T-cell (primary cell): Measurements from ENCODE around the gene COPS9. TPM values are rescaled to one million over a fixed set of nuclear protein-coding genes. Genes with fewer than 3 reads are reported as not detected.

Experiments
- ATAC-seq, 4 experiments: fragments of 200-7000 bp in 3 of 4; fragments of 150-1000 bp in 1 of 4; cut with Tn5 transposase; replicated peaks in 1 of 4; 1 replicate in 3 of 4; 2 replicates in 1 of 4; pipeline ENCODE4 v1.10.0; 2021; ENCODE audit warnings: moderate library complexity in 3 of 4, mild to moderate bottlenecking in 2 of 4, moderate number of reproducible peaks in 1 of 4
- CTCF ChIA-PET, 2 donors: fragments of 300-600 bp; sonication (Branson Sonifier 250); formaldehyde crosslinking; loops; one replicate each; lab custom pipeline; 2022; ENCODE audit warnings: antibody characterized with exemption in 2 of 2; lab: Charles Lee
- POLR2A ChIA-PET, 2 donors: fragments of 300-600 bp; sonication (Branson Sonifier 250); formaldehyde crosslinking; loops; one replicate each; lab custom pipeline; 2022; ENCODE audit warnings: antibody characterized with exemption in 2 of 2; lab: Charles Lee
- DNase-seq, 35 experiments: peaks; one replicate each; pipeline versions ENCODE4 v3.0.0 to v3.0.0-alpha.2; 2013 to 2023
- H3K27ac ChIP-seq: one replicate; pipeline ENCODE4 v1.5.1; 2013; ENCODE audit warnings: low read length
- H3K27me3 ChIP-seq, 2 experiments: replicated peaks in 1 of 2; 1 replicate in 1 of 2; 2 replicates in 1 of 2; pipeline versions ENCODE4 v1.6.1 to v1.7.0; 2013; ENCODE audit warnings: low read length in 1 of 2, mixed read lengths in 1 of 2; ENCODE audit not compliant: control insufficient read depth in 2 of 2, insufficient read depth in 2 of 2; ENCODE audit errors: extremely low read depth in 1 of 2
- H3K36me3 ChIP-seq, 2 donors: 1 replicate in 1 of 2; 2 replicates in 1 of 2; pipeline versions ENCODE4 v1.6.1 to v1.7.0; 2013; ENCODE audit warnings: low read length in 1 of 2; ENCODE audit not compliant: control insufficient read depth in 2 of 2, insufficient read depth in 1 of 2; ENCODE audit errors: extremely low read depth in 1 of 2
- H3K4me1 ChIP-seq, 2 experiments: 1 replicate in 1 of 2; 2 replicates in 1 of 2; pipeline versions ENCODE4 v1.6.1 to v1.7.0; 2013; ENCODE audit warnings: low read length in 2 of 2, mixed read lengths in 1 of 2; ENCODE audit not compliant: insufficient read depth in 2 of 2, control insufficient read depth in 1 of 2; ENCODE audit errors: extremely low read depth in 1 of 2
- H3K4me3 ChIP-seq, 2 donors: 1 replicate in 1 of 2; 2 replicates in 1 of 2; pipeline versions ENCODE4 v1.5.1 to v1.7.0; 2013; ENCODE audit warnings: mild to moderate bottlenecking in 2 of 2, low read length in 1 of 2, moderate library complexity in 1 of 2; ENCODE audit not compliant: control insufficient read depth in 1 of 2; ENCODE audit errors: extremely low read depth in 1 of 2
- H3K9me3 ChIP-seq: 2 replicates; pipeline ENCODE4 v1.7.0; 2013
- H3K27ac Mint-ChIP-seq, 2 donors: one replicate each; pipeline ENCODE4 v1.8.0; 2020 to 2021; ENCODE audit warnings: mild to moderate bottlenecking in 2 of 2, mixed read lengths in 2 of 2
- H3K27me3 Mint-ChIP-seq, 2 donors: one replicate each; pipeline ENCODE4 v1.8.0; 2021 to 2022; ENCODE audit warnings: mixed read lengths in 2 of 2
- H3K36me3 Mint-ChIP-seq: one replicate; pipeline ENCODE4 v1.8.0; 2021; ENCODE audit warnings: mixed read lengths
- H3K4me1 Mint-ChIP-seq, 3 donors: one replicate each; pipeline ENCODE4 v1.8.0; 2020 to 2022; ENCODE audit warnings: mixed read lengths in 3 of 3, mild to moderate bottlenecking in 1 of 3
- H3K4me3 Mint-ChIP-seq, 3 donors: one replicate each; pipeline ENCODE4 v1.8.0; 2020 to 2022; ENCODE audit warnings: mild to moderate bottlenecking in 3 of 3, mixed read lengths in 3 of 3, moderate library complexity in 3 of 3
- H3K9me3 Mint-ChIP-seq, 3 donors: one replicate each; pipeline ENCODE4 v1.8.0; 2020 to 2022; ENCODE audit warnings: mixed read lengths in 3 of 3
- WGBS: methylation state at CpG from one replicate; pipeline ENCODE4 v1.1.5; 2013; ENCODE audit warnings: missing lambda C conversion rate; ENCODE audit not compliant: insufficient coverage; 5-methylcytosine and 5-hydroxymethylcytosine counted together
- total RNA-seq, 35 experiments: library from RNA in 6 of 35; stranded (reverse) in 6 of 35; fragments of 120-200 nt in 1 of 35; gene quantifications; one replicate each; pipeline versions ENCODE4 v1.2.1 to v1.2.4 and lab custom pipeline; 2013 to 2026

The COPS9 gene
- total RNA-seq, 5 donors from 2014 or later (not counting 1 experiment from before 2014, with no cell fraction given), result 66.3 to 96.2 (median 85.4) TPM

DNA sequence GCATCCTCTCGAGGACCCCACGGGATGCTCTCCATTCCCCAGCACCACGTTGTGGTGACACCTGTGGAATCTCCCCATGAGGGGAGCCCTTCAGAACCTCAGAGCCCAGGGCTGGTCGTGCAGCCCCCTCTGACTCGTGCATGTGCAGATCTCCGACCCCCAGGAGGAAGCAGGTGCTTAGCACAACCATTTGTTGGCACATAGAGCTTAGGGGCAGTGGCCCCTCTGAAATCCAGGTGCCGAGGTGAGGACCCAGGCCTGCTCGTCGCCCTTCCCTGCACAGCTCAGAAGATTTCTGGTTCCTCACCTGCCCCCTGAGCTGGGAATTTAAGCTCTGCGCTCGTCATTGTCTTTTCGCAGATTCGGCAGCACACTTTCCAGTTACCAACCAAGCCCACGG is 5.6 kb upstream of the COPS9 start:
- ChIA-PET POLR2A (no interaction called here), CTCF (interaction anchor here (0.6 to 4.2 kb wide), 3 partner anchors 9 to 81 kb away, joined by 3 to 41 read pairs (median 20); no protein-coding TSS in a partner anchor)
- peaks cover 7 to 12% (median 8%) of the 10 kb centered on the region in 3 donors for H3K4me1 Mint-ChIP-seq
- no peak for ATAC-seq
- H3K4me3 ChIP-seq, result no peak overlapping the region
- H3K9me3 Mint-ChIP-seq, result no peaks in the 10 kb centered on the region
- no peak for DNase-seq
- no peaks in the 10 kb centered on the region for H3K36me3 Mint-ChIP-seq
- no peak overlapping the region for H3K27ac Mint-ChIP-seq
- peaks cover 4 to 6% of the 10 kb centered on the region in 2 donors for H3K27me3 Mint-ChIP-seq
- H3K4me1 ChIP-seq, result peaks cover 0 to 16% of the 10 kb centered on the region in 2 experiments
- no peak overlapping the region for H3K4me3 Mint-ChIP-seq
- 79% methylated on average over 14 of the region's 14 CpGs for WGBS
- H3K9me3 ChIP-seq, result no peaks in the 10 kb centered on the region
- no peak overlapping the region for H3K27ac ChIP-seq
- H3K27me3 ChIP-seq, result peaks cover 0 to 35% of the 10 kb centered on the region in 2 experiments
- no peaks in the 10 kb centered on the region for H3K36me3 ChIP-seq

DNA sequence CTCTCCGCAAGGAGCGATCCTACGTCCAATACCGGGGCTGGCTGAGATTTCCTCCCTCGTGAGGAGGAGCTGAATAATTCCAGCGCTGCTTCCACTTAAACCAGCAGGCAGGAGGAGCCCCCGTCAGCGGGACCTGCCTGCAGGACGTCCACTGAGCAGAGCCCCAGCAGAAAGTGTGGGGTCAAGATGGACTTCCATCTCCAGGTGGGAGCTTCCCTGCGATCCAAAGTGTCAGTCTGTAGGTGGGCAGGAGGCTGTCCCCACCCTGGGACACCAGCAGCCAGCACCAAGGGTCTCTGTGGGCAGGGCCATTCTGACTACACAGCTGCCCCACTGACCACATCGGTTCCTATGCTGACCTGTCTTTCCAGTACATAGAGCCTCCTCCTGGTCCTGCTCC is 4.8 kb upstream of the COPS9 start:
- no peak overlapping the region for H3K4me3 ChIP-seq
- peaks cover 0 to 35% of the 10 kb centered on the region in 2 experiments for H3K27me3 ChIP-seq
- Mint-ChIP-seq H3K4me3 (no peak overlapping the region), H3K9me3 (no peaks in the 10 kb centered on the region), H3K27me3 (peaks cover 4 to 6% of the 10 kb centered on the region in 2 donors), H3K4me1 (peaks cover 7 to 17% (median 8%) of the 10 kb centered on the region in 3 donors), H3K36me3 (no peaks in the 10 kb centered on the region), H3K27ac (no peak overlapping the region)
- ChIA-PET CTCF (interaction anchor here in 1 of 2 donors (4.2 kb wide), 1 partner anchor 80 kb away, joined by 41 read pairs; no protein-coding TSS in a partner anchor), POLR2A (no interaction called here)
- H3K27ac ChIP-seq, result no peak overlapping the region
- ATAC-seq (no peak), DNase-seq (no peak)
- H3K36me3 ChIP-seq, result no peaks in the 10 kb centered on the region
- WGBS, result 85% methylated on average over 9 of the region's 11 CpGs
- peaks cover 0 to 19% of the 10 kb centered on the region in 2 experiments for H3K4me1 ChIP-seq
- H3K9me3 ChIP-seq, result no peaks in the 10 kb centered on the region

DNA sequence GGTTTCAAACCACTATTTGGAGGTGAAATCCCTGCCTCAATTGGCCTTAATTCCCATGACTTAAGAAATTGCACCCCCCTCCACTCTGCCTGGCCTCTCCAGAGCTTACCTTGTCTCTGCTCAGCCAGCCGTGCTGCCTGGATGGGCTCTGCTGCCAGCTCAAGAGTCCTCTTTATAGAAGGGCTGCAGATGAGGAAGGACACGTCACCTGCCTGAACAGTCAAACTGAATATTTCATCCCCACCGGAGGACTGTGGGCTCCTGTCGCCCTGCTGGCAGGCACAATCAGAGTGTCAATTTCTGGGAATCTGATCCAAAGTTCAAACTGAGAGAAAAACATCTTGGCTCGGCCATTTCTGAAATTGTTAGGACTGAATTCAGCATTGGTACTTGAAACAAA is 4.4 kb upstream of the COPS9 start, which contains the start of gene OTOS:
OTOS (minus strand) TSS at position 148 of the 400 bp plus-strand sequence. CDS start 332 bp downstream, outside the sequence.
- DNase-seq (no peak), ATAC-seq (no peak)
- Histone ChIP-seq H3K4me1 (peaks cover 2 to 23% of the 10 kb centered on the region in 2 experiments), H3K27me3 (peaks cover 0 to 35% of the 10 kb centered on the region in 2 experiments), H3K4me3 (no peak within 1 kb of the TSS), H3K36me3 (no peaks in the 10 kb centered on the region), H3K9me3 (no peaks in the 10 kb centered on the region), H3K27ac (no peak within 1 kb of the TSS)
- WGBS, result 90% methylated on average over 4 of the region's 5 CpGs
- Mint-ChIP-seq H3K27me3 (peaks cover 4 to 6% of the 10 kb centered on the region in 2 donors), H3K4me3 (no peak within 1 kb of the TSS), H3K4me1 (peaks cover 10 to 20% (median 10%) of the 10 kb centered on the region in 3 donors), H3K27ac (no peak within 1 kb of the TSS), H3K36me3 (no peaks in the 10 kb centered on the region), H3K9me3 (no peaks in the 10 kb centered on the region)
- ChIA-PET CTCF (interaction anchor here in 1 of 2 donors (4.2 kb wide), 1 partner anchor 79 kb away, joined by 41 read pairs; no protein-coding TSS in a partner anchor), POLR2A (no interaction called here)

DNA sequence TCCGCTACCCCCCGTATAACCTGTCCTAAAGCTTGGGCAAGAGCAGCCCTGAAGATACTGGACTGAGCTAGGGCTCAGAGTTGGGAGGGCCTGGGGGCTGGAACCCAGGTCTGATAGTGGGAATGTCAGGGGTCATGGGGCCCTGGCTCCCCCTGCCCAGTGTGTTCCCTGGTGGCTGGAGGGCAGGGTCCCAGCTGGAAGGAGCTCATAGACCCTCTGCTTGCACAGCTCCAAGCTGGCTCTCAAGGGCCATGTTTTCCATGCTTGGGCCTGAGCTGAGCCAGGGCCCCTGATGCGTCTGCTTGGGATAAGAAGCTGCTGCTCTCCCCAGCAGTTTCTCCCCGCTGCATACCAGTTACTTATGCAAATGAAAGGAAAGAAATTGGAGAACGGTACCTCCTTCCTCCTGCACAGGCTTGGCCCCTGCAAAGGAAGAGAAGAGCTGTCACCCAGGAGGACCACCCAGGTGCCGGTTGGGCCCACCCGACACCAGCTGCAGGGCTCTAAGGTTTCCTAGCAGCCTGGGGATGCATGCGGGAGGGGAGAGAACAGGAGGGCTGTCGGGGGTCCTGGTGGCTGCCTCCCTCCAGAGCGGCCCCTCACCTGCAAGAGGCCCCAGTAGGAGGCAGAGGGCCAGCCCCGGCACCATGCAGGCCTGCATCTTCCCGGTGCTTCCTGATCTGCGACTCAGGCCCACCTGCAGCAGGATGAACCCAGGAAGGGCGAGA is 3.7 kb upstream of the COPS9 start:
- peak in 1 of 35 experiments; percentile 8 for DNase-seq
- Mint-ChIP-seq H3K27me3 (peaks cover 4 to 6% of the 10 kb centered on the region in 2 donors), H3K9me3 (no peaks in the 10 kb centered on the region), H3K27ac (no peak overlapping the region), H3K4me1 (peaks cover 17 to 26% (median 17%) of the 10 kb centered on the region in 3 donors), H3K36me3 (no peaks in the 10 kb centered on the region), H3K4me3 (no peak overlapping the region)
- Histone ChIP-seq H3K4me3 (no peak overlapping the region), H3K36me3 (no peaks in the 10 kb centered on the region), H3K4me1 (peaks cover 7 to 30% of the 10 kb centered on the region in 2 experiments), H3K27me3 (peaks cover 0 to 34% of the 10 kb centered on the region in 2 experiments), H3K27ac (no peak overlapping the region), H3K9me3 (no peaks in the 10 kb centered on the region)
- ChIA-PET POLR2A (no interaction called here), CTCF (no interaction called here)
- 72% methylated on average over 10 of the region's 14 CpGs for WGBS
- ATAC-seq, result no peak

DNA sequence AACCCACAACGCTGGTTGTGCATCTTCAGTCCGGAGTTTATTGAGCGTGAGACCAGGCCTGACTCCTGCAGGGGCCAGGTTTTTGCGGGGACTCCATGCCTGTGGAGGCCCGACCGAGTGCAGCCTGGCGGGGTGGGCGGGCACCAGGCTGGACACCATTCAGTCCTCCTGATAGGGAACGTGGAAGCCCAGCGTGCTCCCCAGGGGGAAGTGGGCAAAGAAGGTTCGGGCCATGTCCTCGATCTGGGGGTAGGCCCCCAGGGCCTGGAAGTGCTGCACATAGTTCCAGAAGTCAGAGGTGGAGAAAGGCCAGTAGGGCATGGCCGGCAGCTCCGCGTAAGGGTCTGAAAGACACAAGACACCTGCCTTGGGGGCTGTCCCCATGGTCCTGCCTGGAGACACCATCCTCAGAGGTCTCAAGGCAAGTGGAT is 2.9 kb upstream of the COPS9 start:
- Mint-ChIP-seq H3K9me3 (no peaks in the 10 kb centered on the region), H3K27me3 (peaks cover 4 to 6% of the 10 kb centered on the region in 2 donors), H3K4me3 (no peak overlapping the region), H3K36me3 (no peaks in the 10 kb centered on the region), H3K4me1 (peaks cover 21 to 34% (median 25%) of the 10 kb centered on the region in 3 donors), H3K27ac (no peak overlapping the region)
- ChIA-PET POLR2A (no interaction called here), CTCF (no interaction called here)
- no peaks in the 10 kb centered on the region for H3K36me3 ChIP-seq
- H3K4me3 ChIP-seq, result no peak overlapping the region
- DNase-seq (peak in 2 of 35 experiments; percentile 10 to 21), ATAC-seq (no peak)
- no peak overlapping the region for H3K27ac ChIP-seq
- H3K27me3 ChIP-seq, result peaks cover 0 to 26% of the 10 kb centered on the region in 2 experiments
- H3K4me1 ChIP-seq, result peaks cover 7 to 37% of the 10 kb centered on the region in 2 experiments
- 87% methylated on average over 12 of the region's 15 CpGs for WGBS
- H3K9me3 ChIP-seq, result no peaks in the 10 kb centered on the region

DNA sequence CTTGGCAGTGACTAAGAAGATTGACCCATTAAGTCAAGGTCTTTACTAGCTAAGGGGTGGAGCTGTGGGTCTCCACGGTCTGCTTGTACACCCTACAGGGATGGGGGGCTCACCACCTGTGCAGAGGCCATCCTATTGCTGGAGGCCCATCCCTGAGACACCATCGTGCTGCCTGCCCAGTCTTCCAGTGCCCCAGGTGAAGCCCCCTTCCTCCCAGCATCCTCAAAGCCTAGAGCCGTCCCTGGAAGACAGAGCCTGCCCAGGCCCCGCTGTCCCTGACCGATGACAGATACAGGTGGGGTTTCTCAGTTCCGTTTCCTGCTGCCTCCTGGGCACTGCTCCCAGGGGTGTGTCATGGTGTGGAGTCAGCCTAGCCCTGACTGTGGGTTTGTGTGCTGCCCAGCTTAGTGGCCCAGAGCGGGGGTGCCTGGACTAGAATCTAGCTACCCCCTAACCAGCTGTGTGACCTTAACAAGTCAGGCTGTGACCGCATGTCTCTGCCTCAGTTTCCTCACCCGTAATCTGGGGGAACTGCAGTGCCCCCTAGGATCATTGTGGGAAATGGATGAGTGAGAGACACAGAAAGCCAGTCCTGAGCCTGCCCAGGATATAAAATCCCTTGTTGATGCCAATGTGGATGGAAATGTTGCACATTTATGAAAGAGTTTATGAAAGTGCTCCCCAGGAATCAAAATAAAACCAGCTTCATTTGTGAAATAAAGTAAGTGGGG is 2.3 kb upstream of the COPS9 start:
- ATAC-seq, result no peak
- WGBS, result 85% methylated on average over 4 of the region's 9 CpGs
- H3K36me3 ChIP-seq, result peaks cover 0 to 5% of the 10 kb centered on the region in 2 donors
- Mint-ChIP-seq H3K9me3 (no peaks in the 10 kb centered on the region), H3K4me1 (peaks cover 21 to 36% (median 27%) of the 10 kb centered on the region in 3 donors), H3K36me3 (no peaks in the 10 kb centered on the region), H3K27me3 (peaks cover 4 to 6% of the 10 kb centered on the region in 2 donors), H3K27ac (no peak overlapping the region), H3K4me3 (peak overlapping the region in 2 of 3 donors; percentile 90 to 94)
- H3K27ac ChIP-seq, result no peak overlapping the region
- DNase-seq, result peak in 2 of 35 experiments; percentile 9 to 23
- peaks cover 0 to 19% of the 10 kb centered on the region in 2 experiments for H3K27me3 ChIP-seq
- H3K4me1 ChIP-seq, result peaks cover 7 to 31% of the 10 kb centered on the region in 2 experiments
- ChIA-PET POLR2A (no interaction called here), CTCF (no interaction called here)
- no peak overlapping the region for H3K4me3 ChIP-seq
- H3K9me3 ChIP-seq, result no peaks in the 10 kb centered on the region
